ENCODE measurements around the gene SLC16A8.
A peak's percentile ranks its signal among the peaks of the same experiment; 100 is the strongest.
"Not testable (repeated sequence)": the region's sequence is repeated elsewhere in the genome, so short reads cannot be mapped to it uniquely, and the experiment has no call there.

The SLC16A8 gene

GRCh38 chr22:38086001-38086845 is 2.2 kb upstream of the SLC16A8 start:
- H3K9me3 Mint-ChIP-seq: no peaks in the 10 kb centered on the region
- H3K36me3 Mint-ChIP-seq: peaks cover 8% of the 10 kb centered on the region
- H3K27ac Mint-ChIP-seq: no peak overlapping the region
- H3K4me1 Mint-ChIP-seq: peaks cover 5% of the 10 kb centered on the region
- no peak overlapping the region for H3K4me3 Mint-ChIP-seq
- DNase-seq (ENCODE audit: low spot score in 2 of 2) (no peak), ATAC-seq (ENCODE audit: low read depth) (no peak)
- peaks cover 14% of the 10 kb centered on the region for H3K27me3 Mint-ChIP-seq

GRCh38 chr22:38085501-38085900 is 1.5 kb upstream of the SLC16A8 start:
- ATAC-seq (ENCODE audit: low read depth) (no peak), DNase-seq (ENCODE audit: low spot score in 2 of 2) (no peak)
- Mint-ChIP-seq H3K4me3 (no peak overlapping the region), H3K36me3 (peaks cover 8% of the 10 kb centered on the region), H3K27ac (no peak overlapping the region), H3K4me1 (peaks cover 5% of the 10 kb centered on the region), H3K9me3 (no peaks in the 10 kb centered on the region), H3K27me3 (peaks cover 14% of the 10 kb centered on the region)

GRCh38 chr22:38085056-38085455 is 1.1 kb upstream of the SLC16A8 start:
- no peaks in the 10 kb centered on the region for H3K9me3 Mint-ChIP-seq
- no peak overlapping the region for H3K4me3 Mint-ChIP-seq
- H3K4me1 Mint-ChIP-seq: peaks cover 5% of the 10 kb centered on the region
- ATAC-seq (ENCODE audit: low read depth) (no peak), DNase-seq (ENCODE audit: low spot score in 2 of 2) (no peak)
- no peak overlapping the region for H3K27ac Mint-ChIP-seq
- H3K27me3 Mint-ChIP-seq: peaks cover 16% of the 10 kb centered on the region
- peaks cover 8% of the 10 kb centered on the region for H3K36me3 Mint-ChIP-seq

GRCh38 chr22:38082986-38083710 is 836 bp downstream of the SLC16A8 start:
- Mint-ChIP-seq H3K36me3 (peaks cover 7% of the 10 kb centered on the region), H3K9me3 (no peaks in the 10 kb centered on the region), H3K4me1 (peaks cover 5% of the 10 kb centered on the region), H3K27me3 (peaks cover 20% of the 10 kb centered on the region), H3K4me3 (no peak overlapping the region), H3K27ac (no peak overlapping the region)
- ATAC-seq (ENCODE audit: low read depth) (no peak), DNase-seq (ENCODE audit: low spot score in 2 of 2) (no peak)

GRCh38 chr22:38081941-38082828 is 1.8 kb downstream of the SLC16A8 start:
- ATAC-seq (ENCODE audit: low read depth) (peak; percentile 60), DNase-seq (ENCODE audit: low spot score in 2 of 2) (no peak)
- Mint-ChIP-seq H3K27ac (no peak overlapping the region), H3K4me1 (peaks cover 3% of the 10 kb centered on the region), H3K4me3 (peak overlapping the region; percentile 43), H3K9me3 (no peaks in the 10 kb centered on the region), H3K36me3 (peaks cover 2% of the 10 kb centered on the region), H3K27me3 (peaks cover 10% of the 10 kb centered on the region)

GRCh38 chr22:38081636-38081940 is 2.4 kb downstream of the SLC16A8 start:
- Mint-ChIP-seq H3K27ac (no peak overlapping the region), H3K4me1 (peaks cover 3% of the 10 kb centered on the region), H3K27me3 (peaks cover 10% of the 10 kb centered on the region), H3K4me3 (peak overlapping the region; percentile 43), H3K9me3 (no peaks in the 10 kb centered on the region), H3K36me3 (peaks cover 2% of the 10 kb centered on the region)
- DNase-seq (ENCODE audit: low spot score in 2 of 2): peak in 1 of 2 donors; percentile 23
- ATAC-seq (ENCODE audit: low read depth): peak; percentile 10

GRCh38 chr22:38080850-38081635 is 2.9 kb downstream of the SLC16A8 start:
- H3K27ac Mint-ChIP-seq: no peak overlapping the region
- peaks cover 10% of the 10 kb centered on the region for H3K27me3 Mint-ChIP-seq
- H3K36me3 Mint-ChIP-seq: peaks cover 2% of the 10 kb centered on the region
- no peak for DNase-seq (ENCODE audit: low spot score in 2 of 2)
- H3K4me1 Mint-ChIP-seq: peaks cover 3% of the 10 kb centered on the region
- H3K9me3 Mint-ChIP-seq: no peaks in the 10 kb centered on the region
- peak overlapping the region; percentile 14 for H3K4me3 Mint-ChIP-seq
- peak; percentile 41 for ATAC-seq (ENCODE audit: low read depth)

- peak overlapping the region; percentile 14 for H3K4me3 Mint-ChIP-seq
- H3K4me1 Mint-ChIP-seq: peaks cover 3% of the 10 kb centered on the region
- no peak overlapping the region for H3K27ac Mint-ChIP-seq
- no peaks in the 10 kb centered on the region for H3K9me3 Mint-ChIP-seq
- DNase-seq (ENCODE audit: low spot score in 2 of 2): no peak
- H3K27me3 Mint-ChIP-seq: peaks cover 10% of the 10 kb centered on the region
- peaks cover 3% of the 10 kb centered on the region for H3K36me3 Mint-ChIP-seq
- ATAC-seq (ENCODE audit: low read depth): no peak
These were observed 3.5 kb downstream of the SLC16A8 start for GRCh38 chr22:38080474-38080849.

GRCh38 chr22:38079804-38080203 is 4.2 kb downstream of the SLC16A8 start:
- no peak overlapping the region for H3K4me3 Mint-ChIP-seq
- peaks cover 10% of the 10 kb centered on the region for H3K27me3 Mint-ChIP-seq
- DNase-seq (ENCODE audit: low spot score in 2 of 2): no peak
- H3K27ac Mint-ChIP-seq: no peak overlapping the region
- no peak for ATAC-seq (ENCODE audit: low read depth)
- H3K36me3 Mint-ChIP-seq: peaks cover 3% of the 10 kb centered on the region
- H3K4me1 Mint-ChIP-seq: peaks cover 3% of the 10 kb centered on the region
- no peaks in the 10 kb centered on the region for H3K9me3 Mint-ChIP-seq

GRCh38 chr22:38079208-38079607 is 4.8 kb downstream of the SLC16A8 start:
- not testable (repeated sequence) for H3K27me3 Mint-ChIP-seq; H3K4me1 Mint-ChIP-seq; H3K9me3 Mint-ChIP-seq; ATAC-seq (ENCODE audit: low read depth); H3K27ac Mint-ChIP-seq; H3K4me3 Mint-ChIP-seq; DNase-seq (ENCODE audit: low spot score in 2 of 2); H3K36me3 Mint-ChIP-seq

- Mint-ChIP-seq H3K27ac (no peak overlapping the region), H3K4me1 (peaks cover 3% of the 10 kb centered on the region), H3K9me3 (no peaks in the 10 kb centered on the region), H3K27me3 (peaks cover 6% of the 10 kb centered on the region), H3K36me3 (peaks cover 6% of the 10 kb centered on the region), H3K4me3 (no peak overlapping the region)
- DNase-seq (ENCODE audit: low spot score in 2 of 2) (no peak), ATAC-seq (ENCODE audit: low read depth) (no peak)
These were observed 5.7 kb downstream of the SLC16A8 start for GRCh38 chr22:38078046-38078840.

GRCh38 chr22:38077595-38077994 is 6.4 kb downstream of the SLC16A8 start:
- Mint-ChIP-seq H3K4me1 (peaks cover 3% of the 10 kb centered on the region), H3K9me3 (no peaks in the 10 kb centered on the region), H3K27ac (no peak overlapping the region), H3K27me3 (peaks cover 6% of the 10 kb centered on the region), H3K4me3 (no peak overlapping the region), H3K36me3 (peaks cover 12% of the 10 kb centered on the region)
- DNase-seq (ENCODE audit: low spot score in 2 of 2): no peak
- ATAC-seq (ENCODE audit: low read depth): no peak

- H3K27me3 Mint-ChIP-seq: peaks cover 6% of the 10 kb centered on the region
- ATAC-seq (ENCODE audit: low read depth): no peak
- H3K9me3 Mint-ChIP-seq: no peaks in the 10 kb centered on the region
These were observed 6.9 kb downstream of the SLC16A8 start for GRCh38 chr22:38077096-38077495.

More at GRCh38 chr22:38077096-38077495, 6.9 kb downstream of the SLC16A8 start:
- DNase-seq (ENCODE audit: low spot score in 2 of 2): no peak
- no peak overlapping the region for H3K4me3 Mint-ChIP-seq
- H3K36me3 Mint-ChIP-seq: peaks cover 17% of the 10 kb centered on the region
- peaks cover 3% of the 10 kb centered on the region for H3K4me1 Mint-ChIP-seq
- no peak overlapping the region for H3K27ac Mint-ChIP-seq

Data from memory B cell (primary cell).